Large intestine (tissue), 3 donors: Measurements from ENCODE around the gene SIAE. TPM values are rescaled to one million over a fixed set of nuclear protein-coding genes. Genes with fewer than 3 reads are reported as not detected.

Experiments used
- DNase-seq, 2 donors: peaks; one replicate each; pipeline versions ENCODE4 v3.0.0 to v3.0.0-alpha.2; 2013
- H3K27ac ChIP-seq: one replicate; pipeline ENCODE4 v1.5.1; 2013; ENCODE audit warnings: low read length
- H3K27me3 ChIP-seq: 2 replicates; pipeline ENCODE4 v1.6.1; 2013; ENCODE audit warnings: low read length; ENCODE audit not compliant: control insufficient read depth, insufficient read depth
- H3K36me3 ChIP-seq: 2 replicates; pipeline ENCODE4 v1.6.1; 2013; ENCODE audit warnings: low read length; ENCODE audit not compliant: control insufficient read depth, insufficient read depth
- H3K4me1 ChIP-seq: one replicate; pipeline ENCODE4 v1.6.1; 2013; ENCODE audit warnings: low read length; ENCODE audit not compliant: control insufficient read depth, insufficient read depth
- H3K4me3 ChIP-seq: one replicate; pipeline ENCODE4 v1.5.1; 2013; ENCODE audit warnings: low read length
- H3K9me3 ChIP-seq: one replicate; pipeline ENCODE4 v1.6.1; 2013; ENCODE audit warnings: mild to moderate bottlenecking, low read depth, low read length, moderate library complexity; ENCODE audit not compliant: control insufficient read depth
- WGBS: methylation state at CpG from one replicate; pipeline ENCODE4 v1.1.5; 2013; ENCODE audit warnings: low lambda C conversion rate; ENCODE audit not compliant: insufficient coverage; 5-methylcytosine and 5-hydroxymethylcytosine counted together
- polyA plus RNA-seq: library from polyadenylated mRNA; unstranded; fragments of 120-200 nt; gene quantifications from one replicate; pipeline ENCODE4 v1.2.1, GENCODE V29; 2013

The SIAE gene
- polyA plus RNA-seq, 1 donor = 48.1 TPM

DNA sequence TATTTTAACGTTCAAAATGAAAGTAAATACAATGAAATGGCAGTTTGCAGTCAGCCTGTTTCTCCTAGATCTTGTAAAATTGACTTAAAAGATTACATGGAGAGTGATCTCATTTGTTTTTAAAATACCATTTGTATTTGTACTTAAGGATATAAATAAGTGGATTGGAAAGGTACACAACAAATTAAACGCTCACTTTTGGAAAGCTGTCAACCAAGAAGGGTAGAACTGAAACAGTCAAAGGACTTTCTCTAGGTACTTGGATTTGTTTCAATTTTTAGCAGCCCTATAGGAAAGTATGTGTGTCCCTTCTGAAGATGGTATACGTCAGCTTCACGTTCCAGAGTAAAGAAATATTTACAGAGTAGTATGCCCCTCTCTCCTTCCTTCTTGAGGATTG, 43.6 kb downstream of the SIAE start:
- WGBS = 88% methylated on average over 2 of the region's 4 CpGs

GRCh38 chr11:124627546-124627945, 46.0 kb downstream of the SIAE start:
- Histone ChIP-seq H3K4me1 (no peaks in the 10 kb centered on the region), H3K4me3 (no peak overlapping the region), H3K27ac (no peak overlapping the region), H3K9me3 (no peaks in the 10 kb centered on the region), H3K27me3 (no peaks in the 10 kb centered on the region), H3K36me3 (peaks cover 57% of the 10 kb centered on the region)
- 83% methylated on average over 2 of the region's 5 CpGs for WGBS
- no peak for DNase-seq

More for the DNA sequence above, 43.6 kb downstream of the SIAE start:
- DNase-seq = no peak
- no peak overlapping the region for H3K27ac ChIP-seq
- H3K4me3 ChIP-seq = no peak overlapping the region
- no peaks in the 10 kb centered on the region for H3K9me3 ChIP-seq
- peaks cover 72% of the 10 kb centered on the region for H3K36me3 ChIP-seq
- no peaks in the 10 kb centered on the region for H3K4me1 ChIP-seq
- no peaks in the 10 kb centered on the region for H3K27me3 ChIP-seq

DNA sequence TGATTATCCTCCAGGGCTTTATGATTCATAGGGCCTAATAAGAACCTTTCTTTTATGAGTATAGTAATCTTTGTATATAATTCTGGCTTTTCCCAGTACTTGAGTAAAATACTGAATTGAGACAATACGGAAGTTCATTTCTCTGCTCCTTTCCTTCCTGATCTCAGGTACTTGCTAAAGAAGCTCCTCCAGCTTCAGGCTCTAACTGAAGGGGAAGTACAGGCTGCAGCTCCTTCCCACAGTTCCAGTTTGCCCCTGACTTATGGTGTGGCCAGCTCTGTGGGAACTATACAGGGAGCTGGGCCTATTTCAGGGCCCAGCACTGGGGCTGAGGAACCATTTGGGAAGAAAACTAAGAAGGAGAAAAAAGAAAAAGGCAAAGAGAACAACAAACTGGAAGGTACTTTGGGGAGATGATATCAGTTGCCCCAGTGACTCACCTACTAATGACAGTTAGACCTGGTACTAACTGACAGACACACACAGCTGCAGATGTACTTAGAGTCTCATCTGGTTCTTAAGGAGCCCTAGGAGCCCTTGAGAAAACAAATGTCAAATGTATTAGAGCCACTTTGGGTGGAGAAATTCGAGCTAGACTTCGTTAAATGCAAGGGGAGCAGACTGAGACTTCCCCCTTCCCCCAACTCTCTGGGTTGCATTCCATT, 47.9 kb downstream of the SIAE start:
- Histone ChIP-seq H3K36me3 (peaks cover 39% of the 10 kb centered on the region), H3K9me3 (no peaks in the 10 kb centered on the region), H3K4me3 (no peak overlapping the region), H3K27me3 (no peaks in the 10 kb centered on the region), H3K27ac (no peak overlapping the region), H3K4me1 (peaks cover 5% of the 10 kb centered on the region)
- WGBS = no CpG with 5 or more reads among the region's 3 CpGs
- no peak for DNase-seq

- peaks cover 5% of the 10 kb centered on the region for H3K4me1 ChIP-seq
- peak overlapping the region; percentile 91 for H3K4me3 ChIP-seq
- H3K36me3 ChIP-seq = peaks cover 31% of the 10 kb centered on the region
- WGBS = 83% methylated on average over 2 of the region's 4 CpGs
- H3K9me3 ChIP-seq = no peaks in the 10 kb centered on the region
- no peaks in the 10 kb centered on the region for H3K27me3 ChIP-seq
- H3K27ac ChIP-seq = no peak overlapping the region
- DNase-seq = no peak
These were observed 49.5 kb downstream of the SIAE start for GRCh38 chr11:124623861-124624525.

GRCh38 chr11:124622531-124623451, 50.7 kb downstream of the SIAE start, which contains the start of gene TBRG1:
Gene TBRG1 (plus strand): TSS chr11:124622864. CDS start chr11:124623084, 220 bp downstream.
- no peaks in the 10 kb centered on the region for H3K9me3 ChIP-seq
- H3K27me3 ChIP-seq = no peaks in the 10 kb centered on the region
- peaks cover 28% of the 10 kb centered on the region for H3K36me3 ChIP-seq
- H3K27ac ChIP-seq = peak within 1 kb of the TSS; percentile 89
- peak within 1 kb of the TSS; percentile 91 for H3K4me3 ChIP-seq
- peak; percentile 91 to 95 for DNase-seq
- no CpG with 5 or more reads among the region's 57 CpGs for WGBS
- peaks cover 5% of the 10 kb centered on the region for H3K4me1 ChIP-seq

DNA sequence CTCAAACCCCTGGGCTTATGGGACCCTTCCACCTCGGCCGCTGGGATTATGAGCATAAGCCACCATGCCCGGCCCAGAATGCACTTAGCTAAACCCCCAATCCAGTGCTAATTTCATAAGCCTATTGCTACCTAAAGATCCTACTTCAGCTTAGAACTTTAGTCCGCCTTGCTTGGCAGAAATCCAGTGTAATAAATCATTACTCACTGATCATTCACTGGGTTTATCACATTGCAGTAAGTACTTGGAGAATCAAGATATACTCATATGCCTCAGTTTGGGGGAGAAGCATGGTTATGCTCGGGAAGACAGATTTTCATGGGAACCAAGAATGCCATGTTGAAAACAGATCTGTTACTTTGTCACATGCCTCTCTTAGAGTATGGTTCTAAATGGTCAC, 54.7 kb downstream of the SIAE start:
- H3K4me1 ChIP-seq = peaks cover 5% of the 10 kb centered on the region
- DNase-seq = peak in 1 of 2 donors; percentile 30
- no peaks in the 10 kb centered on the region for H3K9me3 ChIP-seq
- H3K36me3 ChIP-seq = no peaks in the 10 kb centered on the region
- no peak overlapping the region for H3K4me3 ChIP-seq
- H3K27ac ChIP-seq = no peak overlapping the region
- peaks cover 6% of the 10 kb centered on the region for H3K27me3 ChIP-seq
- WGBS = 100% methylated on average over 1 of the region's 5 CpGs

DNA sequence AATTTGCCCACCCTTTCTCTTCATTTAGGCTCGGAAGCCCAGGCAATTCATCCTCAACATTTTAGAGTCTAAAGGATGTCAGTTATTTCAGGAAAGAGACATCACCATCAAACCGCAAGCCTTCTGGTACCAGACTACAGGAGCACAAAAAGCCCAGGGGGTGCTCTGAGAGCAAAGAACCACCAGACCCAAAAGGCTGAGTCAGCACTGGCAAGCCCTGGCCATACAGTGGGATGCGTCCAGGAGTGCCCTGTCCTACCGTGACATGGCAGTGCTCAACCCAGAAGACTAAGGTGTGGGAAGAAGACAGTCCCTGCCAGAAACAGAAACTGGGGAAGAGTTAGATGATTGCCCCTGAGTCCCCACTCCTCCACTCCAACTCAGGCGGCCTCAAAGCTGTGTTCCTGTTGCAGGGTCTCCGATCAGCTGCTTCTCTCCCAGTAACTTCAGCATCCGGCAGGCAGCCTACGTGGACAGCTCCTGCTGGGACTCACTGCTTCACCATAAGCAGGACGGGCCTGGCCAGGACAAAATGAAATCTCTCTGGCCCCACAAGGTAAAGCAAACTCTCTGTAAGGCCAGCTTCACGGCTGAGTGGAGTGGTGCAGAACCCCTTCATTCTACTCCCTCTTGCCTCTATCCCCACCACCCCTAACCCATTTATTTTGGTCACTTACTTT, 60.8 kb downstream of the SIAE start:
- no CpG with 5 or more reads among the region's 10 CpGs for WGBS
- no peaks in the 10 kb centered on the region for H3K9me3 ChIP-seq
- H3K4me1 ChIP-seq = no peaks in the 10 kb centered on the region
- no peak for DNase-seq
- H3K36me3 ChIP-seq = no peaks in the 10 kb centered on the region
- H3K27ac ChIP-seq = no peak overlapping the region
- H3K27me3 ChIP-seq = peaks cover 12% of the 10 kb centered on the region
- H3K4me3 ChIP-seq = no peak overlapping the region

DNA sequence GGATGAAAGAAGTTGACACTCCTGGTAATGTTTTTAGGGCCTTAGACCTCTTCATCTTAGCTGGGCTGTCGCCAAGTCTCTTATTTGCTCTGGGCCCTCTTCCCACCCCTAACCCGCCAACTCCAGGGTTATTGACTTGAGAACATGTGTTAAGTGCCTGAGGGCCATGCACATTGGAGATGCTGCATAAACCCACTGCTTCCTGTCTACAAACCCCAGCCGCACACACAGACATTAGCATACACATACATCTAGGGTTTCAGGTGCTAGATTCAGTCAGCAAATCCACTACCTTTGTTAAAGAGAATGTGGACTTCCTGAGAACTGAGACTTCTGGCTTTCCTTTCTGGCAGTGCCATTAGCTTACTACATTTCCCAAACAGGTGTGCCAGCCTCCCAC, 61.5 kb downstream of the SIAE start:
- Histone ChIP-seq H3K4me1 (no peaks in the 10 kb centered on the region), H3K9me3 (no peaks in the 10 kb centered on the region), H3K27me3 (peaks cover 10% of the 10 kb centered on the region), H3K27ac (no peak overlapping the region), H3K36me3 (no peaks in the 10 kb centered on the region), H3K4me3 (no peak overlapping the region)
- DNase-seq = no peak
- WGBS = no CpG with 5 or more reads among the region's 3 CpGs

GRCh38 chr11:124611064-124611463, 62.5 kb downstream of the SIAE start, which contains the start of gene PANX3:
Gene PANX3 (plus strand): TSS chr11:124611428. CDS start chr11:124611557, 129 bp downstream.
- DNase-seq = no peak
- Histone ChIP-seq H3K4me3 (no peak within 1 kb of the TSS), H3K27ac (no peak within 1 kb of the TSS), H3K36me3 (no peaks in the 10 kb centered on the region), H3K9me3 (no peaks in the 10 kb centered on the region), H3K27me3 (peaks cover 7% of the 10 kb centered on the region), H3K4me1 (no peaks in the 10 kb centered on the region)
- no CpG with 5 or more reads among the region's 5 CpGs for WGBS

DNA sequence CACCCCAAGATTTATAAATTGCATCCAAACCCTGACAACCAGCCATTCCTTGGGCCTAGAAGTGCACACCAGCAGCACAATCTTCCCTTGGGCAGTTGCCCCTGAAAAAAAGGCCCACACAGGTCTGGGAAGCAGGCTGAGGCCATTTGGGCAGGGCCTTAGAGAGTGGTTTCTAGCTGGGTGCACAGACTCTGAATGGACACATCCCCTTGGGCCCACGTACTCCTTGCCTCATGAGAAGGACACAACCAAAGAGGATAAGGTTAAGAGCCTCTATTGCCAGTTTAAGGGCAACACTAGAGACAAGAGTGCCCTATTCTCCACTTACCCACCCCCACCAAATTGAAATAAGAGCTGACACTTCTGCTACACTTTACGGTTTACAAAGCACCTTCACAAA, 63.2 kb downstream of the SIAE start:
- Histone ChIP-seq H3K9me3 (no peaks in the 10 kb centered on the region), H3K36me3 (no peaks in the 10 kb centered on the region), H3K27ac (no peak overlapping the region), H3K4me3 (no peak overlapping the region), H3K27me3 (peaks cover 7% of the 10 kb centered on the region), H3K4me1 (no peaks in the 10 kb centered on the region)
- WGBS = no CpG with 5 or more reads among the region's 2 CpGs
- no peak for DNase-seq
